Measurements from ENCODE around the gene ARID3B. TPM values are rescaled to one million over a fixed set of nuclear protein-coding genes. Genes with fewer than 3 reads are reported as not detected.

Gene ARID3B
- total and polyA plus RNA-seq, 2 of the 13 experiments (the other 11 are each of a cell fraction or from before 2014, with no cell fraction given) = 5.3 to 12.8 TPM

- peak; percentile 9 to 51; a peak in 2 of 4 replicates for TF ChIP-seq EP300 (IDR thresholded peaks at IDR 0.05; ENCODE audit: low read depth in 2 of 2, low read length in 2 of 2)
- TF ChIP-seq EP300 (CRISPR knock-in tag; IDR thresholded peaks at IDR 0.05; ENCODE audit: borderline replicate concordance) = no peak
- TF ChIP-seq SP1 (IDR thresholded peaks at IDR 0.05) = no peak
- peak; percentile 93 for TF ChIP-seq SP1 (CRISPR knock-in tag; IDR thresholded peaks at IDR 0.05)
- TF ChIP-seq HINFP (CRISPR knock-in tag; IDR thresholded peaks at IDR 0.05; ENCODE audit: low read depth) = peak; percentile 87
- no peak for TF ChIP-seq ZBTB4 (CRISPR knock-in tag; IDR thresholded peaks at IDR 0.05; ENCODE audit: borderline replicate concordance)
- TF ChIP-seq, protein P1, sequence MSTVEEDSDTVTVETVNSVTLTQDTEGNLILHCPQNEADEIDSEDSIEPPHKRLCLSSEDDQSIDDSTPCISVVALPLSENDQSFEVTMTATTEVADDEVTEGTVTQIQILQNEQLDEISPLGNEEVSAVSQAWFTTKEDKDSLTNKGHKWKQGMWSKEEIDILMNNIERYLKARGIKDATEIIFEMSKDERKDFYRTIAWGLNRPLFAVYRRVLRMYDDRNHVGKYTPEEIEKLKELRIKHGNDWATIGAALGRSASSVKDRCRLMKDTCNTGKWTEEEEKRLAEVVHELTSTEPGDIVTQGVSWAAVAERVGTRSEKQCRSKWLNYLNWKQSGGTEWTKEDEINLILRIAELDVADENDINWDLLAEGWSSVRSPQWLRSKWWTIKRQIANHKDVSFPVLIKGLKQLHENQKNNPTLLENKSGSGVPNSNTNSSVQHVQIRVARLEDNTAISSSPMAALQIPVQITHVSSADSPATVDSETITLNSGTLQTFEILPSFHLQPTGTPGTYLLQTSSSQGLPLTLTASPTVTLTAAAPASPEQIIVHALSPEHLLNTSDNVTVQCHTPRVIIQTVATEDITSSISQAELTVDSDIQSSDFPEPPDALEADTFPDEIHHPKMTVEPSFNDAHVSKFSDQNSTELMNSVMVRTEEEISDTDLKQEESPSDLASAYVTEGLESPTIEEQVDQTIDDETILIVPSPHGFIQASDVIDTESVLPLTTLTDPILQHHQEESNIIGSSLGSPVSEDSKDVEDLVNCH (CRISPR knock-in tag; IDR thresholded peaks at IDR 0.05) = no peak
- TF ChIP-seq ZSCAN30 (CRISPR knock-in tag; IDR thresholded peaks at IDR 0.05) = no peak
- no peak for TF ChIP-seq CEBPB (IDR thresholded peaks at IDR 0.05; ENCODE audit: borderline replicate concordance, low read depth, low read length)
- TF ChIP-seq MATR3 (CRISPR knock-in tag; IDR thresholded peaks at IDR 0.05) = no peak
- no peak for TF ChIP-seq NCOA5 (CRISPR knock-in tag; IDR thresholded peaks at IDR 0.05)
- TF ChIP-seq PPARG (CRISPR knock-in tag; conservative IDR thresholded peaks at IDR 0.05) = peak; percentile 53
- peak; percentile 65 for TF ChIP-seq ARID2 (CRISPR knock-in tag; IDR thresholded peaks at IDR 0.05; ENCODE audit: borderline replicate concordance)
- TF ChIP-seq ZNF180 (CRISPR knock-in tag; IDR thresholded peaks at IDR 0.05; ENCODE audit: borderline replicate concordance, low read depth) = no peak
- TF ChIP-seq ELF3 (CRISPR knock-in tag; IDR thresholded peaks at IDR 0.05) = peak; percentile 95
- no peak; the same call in none of the 2 replicates for TF ChIP-seq SIN3B (IDR thresholded peaks at IDR 0.05; ENCODE audit: low read length)
- no peak for TF ChIP-seq CBX2 (IDR thresholded peaks at IDR 0.05; ENCODE audit: low read depth, low read length)
- no peak for TF ChIP-seq CBX2 (CRISPR knock-in tag; IDR thresholded peaks at IDR 0.05; ENCODE audit: low read depth)
- TF ChIP-seq HDAC2 (CRISPR knock-in tag; IDR thresholded peaks at IDR 0.05) = peak; percentile 58; the same call in 1 of the 2 replicates
- TF ChIP-seq, protein P2, sequence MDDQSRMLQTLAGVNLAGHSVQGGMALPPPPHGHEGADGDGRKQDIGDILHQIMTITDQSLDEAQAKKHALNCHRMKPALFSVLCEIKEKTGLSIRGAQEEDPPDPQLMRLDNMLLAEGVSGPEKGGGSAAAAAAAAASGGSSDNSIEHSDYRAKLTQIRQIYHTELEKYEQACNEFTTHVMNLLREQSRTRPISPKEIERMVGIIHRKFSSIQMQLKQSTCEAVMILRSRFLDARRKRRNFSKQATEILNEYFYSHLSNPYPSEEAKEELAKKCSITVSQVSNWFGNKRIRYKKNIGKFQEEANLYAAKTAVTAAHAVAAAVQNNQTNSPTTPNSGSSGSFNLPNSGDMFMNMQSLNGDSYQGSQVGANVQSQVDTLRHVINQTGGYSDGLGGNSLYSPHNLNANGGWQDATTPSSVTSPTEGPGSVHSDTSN (CRISPR knock-in tag; IDR thresholded peaks at IDR 0.05; ENCODE audit: borderline replicate concordance) = 0 out of 2 replicates have a peak, but pooled peaks have one; percentile 36
- peak; percentile 96 for TF ChIP-seq ARNT2 (CRISPR knock-in tag; IDR thresholded peaks at IDR 0.05; ENCODE audit: low read depth)
- TF ChIP-seq TP53 (CRISPR knock-in tag; conservative IDR thresholded peaks at IDR 0.05) = no peak; the same call in 1 of the 2 replicates
Measured at GRCh38 chr15:74615508-74616365, 74.7 kb downstream of the ARID3B start, which contains the start of gene CLK3 (continued).

Data from HepG2 (cell line).